Upper lobe of right lung (tissue), 1 donor: ENCODE measurements around the gene PRSS2. TPM values are rescaled to one million over a fixed set of nuclear protein-coding genes. Genes with fewer than 3 reads are reported as not detected.

Experiments
- ATAC-seq: fragments of 200-7000 bp; cut with Tn5 transposase; one replicate; pipeline ENCODE4 v1.9.1; 2020; ENCODE audit warnings: mild to moderate bottlenecking, moderate library complexity
- DNase-seq: peaks from one replicate; pipeline ENCODE4 v3.0.0-alpha.2; 2020
- H3K27ac ChIP-seq: fragments of 200-600 bp; one replicate; pipeline ENCODE4 v1.8.0; 2022
- H3K27me3 ChIP-seq: fragments of 200-600 bp; one replicate; pipeline ENCODE4 v1.8.0; 2022; ENCODE audit warnings: mild to moderate bottlenecking
- H3K36me3 ChIP-seq: fragments of 200-600 bp; one replicate; pipeline ENCODE4 v1.8.0; 2022
- H3K4me1 ChIP-seq: fragments of 200-600 bp; one replicate; pipeline ENCODE4 v1.8.0; 2022
- H3K4me3 ChIP-seq: fragments of 200-600 bp; one replicate; pipeline ENCODE4 v1.8.0; 2022; ENCODE audit warnings: mild to moderate bottlenecking
- H3K9me3 ChIP-seq: fragments of 200-600 bp; one replicate; pipeline ENCODE4 v1.8.0; 2022
- CTCF ChIP-seq: fragments of 200-600 bp; IDR thresholded peaks from one replicate; pipeline ENCODE4 v1.8.0; 2022; ENCODE audit warnings: antibody characterized with exemption
- intact Hi-C: fragments of 100-400 bp; cut with DNase I; formaldehyde crosslinking; loops from one replicate; pipeline ENCODE4 v1.11.0; 2022
- total RNA-seq: library from RNA; stranded (reverse); fragmentation: NEBNext Ultra II Directional; extraction: Animal tissue kit (Norgen Biotek cat#: 25700); gene quantifications from one replicate; pipeline ENCODE4 v1.2.1, GENCODE V29; 2021
- donor health status: DM: no; HTN: yes; CAD: no; lungs with severe emphysema.

Gene PRSS2
- total RNA-seq, 1 donor from 2014 or later = not detected

GRCh38 chr7:142777318-142777717 lies 6.5 kb downstream of the PRSS2 start:
- intact Hi-C loops = no loop called here
- ATAC-seq = no peak
- no peak for DNase-seq

DNA sequence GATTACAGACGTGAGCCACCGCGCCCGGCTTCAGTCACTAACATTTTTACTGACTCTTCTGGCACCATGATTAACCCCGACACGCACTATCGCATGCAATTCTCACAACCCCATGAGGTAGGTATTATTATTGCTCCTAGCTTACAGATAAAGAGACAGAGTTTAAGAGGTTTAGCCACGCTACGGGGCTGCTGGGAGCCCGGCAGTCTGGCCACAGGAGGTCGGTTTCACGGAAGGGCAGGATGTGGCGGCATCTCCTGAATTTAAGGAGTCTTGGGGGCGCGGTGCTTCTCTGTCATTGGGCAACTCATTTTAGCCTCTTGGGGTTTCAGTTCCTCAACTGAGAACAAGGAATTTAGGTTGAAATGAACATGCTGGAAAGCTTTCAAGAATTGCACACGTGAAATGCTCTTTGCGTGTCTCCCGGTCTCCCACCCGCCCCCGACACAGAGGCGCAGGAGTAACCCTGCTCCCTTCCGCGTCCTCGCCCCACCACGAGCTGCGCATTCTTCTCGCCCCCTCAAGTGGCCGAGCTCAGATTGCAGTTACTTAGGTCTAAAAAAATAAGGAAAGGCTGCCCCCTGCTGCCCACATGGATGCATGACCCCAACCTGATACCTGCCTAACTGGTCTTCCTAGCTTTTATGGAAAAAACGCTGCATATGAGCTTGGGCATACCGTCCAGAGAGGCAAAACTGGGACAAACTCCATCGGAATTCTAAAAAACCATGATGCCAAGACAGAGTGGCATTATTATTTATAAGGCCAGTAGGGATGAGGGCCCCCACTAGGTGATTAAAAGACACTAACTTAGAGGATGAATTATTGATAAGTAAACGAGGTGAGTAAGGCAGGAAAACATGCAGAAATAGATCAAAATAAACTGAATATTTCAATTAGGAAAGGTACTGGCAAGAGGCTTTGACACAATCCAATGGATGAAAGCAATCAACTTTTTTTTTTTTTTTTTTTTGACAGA lies 12.4 kb downstream of the PRSS2 start:
- Histone ChIP-seq H3K9me3 (no peaks in the 10 kb centered on the region), H3K4me1 (no peaks in the 10 kb centered on the region), H3K36me3 (no peaks in the 10 kb centered on the region), H3K4me3 (peak overlapping the region; percentile 28), H3K27me3 (no peaks in the 10 kb centered on the region), H3K27ac (no peak overlapping the region)
- DNase-seq (peak; percentile 88), ATAC-seq (peak; percentile 95)
- intact Hi-C loops = loop anchor here (10.0 kb wide), 1 partner anchor 158 kb away; no protein-coding TSS in a partner anchor
- TF ChIP-seq CTCF = peak; percentile 89

More at GRCh38 chr7:142777318-142777717, 6.5 kb downstream of the PRSS2 start:
- Histone ChIP-seq H3K9me3 (no peaks in the 10 kb centered on the region), H3K4me1 (no peaks in the 10 kb centered on the region), H3K36me3 (no peaks in the 10 kb centered on the region), H3K4me3 (no peak overlapping the region), H3K27me3 (no peaks in the 10 kb centered on the region), H3K27ac (no peak overlapping the region)
- no peak for TF ChIP-seq CTCF

GRCh38 chr7:142784096-142784495 lies 13.3 kb downstream of the PRSS2 start:
- Histone ChIP-seq H3K27me3 (no peaks in the 10 kb centered on the region), H3K4me3 (no peak overlapping the region), H3K36me3 (no peaks in the 10 kb centered on the region), H3K9me3 (no peaks in the 10 kb centered on the region), H3K4me1 (no peaks in the 10 kb centered on the region), H3K27ac (no peak overlapping the region)
- no peak for DNase-seq
- intact Hi-C loops = loop anchor here (10.0 kb wide), 1 partner anchor 159 kb away; no protein-coding TSS in a partner anchor
- ATAC-seq = no peak
- TF ChIP-seq CTCF = no peak

GRCh38 chr7:142784716-142785115 lies 13.9 kb downstream of the PRSS2 start:
- Histone ChIP-seq H3K36me3 (no peaks in the 10 kb centered on the region), H3K27ac (no peak overlapping the region), H3K4me3 (no peak overlapping the region), H3K27me3 (no peaks in the 10 kb centered on the region), H3K4me1 (no peaks in the 10 kb centered on the region), H3K9me3 (no peaks in the 10 kb centered on the region)
- no peak for TF ChIP-seq CTCF
- no peak for DNase-seq
- no peak for ATAC-seq
- intact Hi-C loops = loop anchor here (10.0 kb wide), 1 partner anchor 160 kb away; no protein-coding TSS in a partner anchor

DNA sequence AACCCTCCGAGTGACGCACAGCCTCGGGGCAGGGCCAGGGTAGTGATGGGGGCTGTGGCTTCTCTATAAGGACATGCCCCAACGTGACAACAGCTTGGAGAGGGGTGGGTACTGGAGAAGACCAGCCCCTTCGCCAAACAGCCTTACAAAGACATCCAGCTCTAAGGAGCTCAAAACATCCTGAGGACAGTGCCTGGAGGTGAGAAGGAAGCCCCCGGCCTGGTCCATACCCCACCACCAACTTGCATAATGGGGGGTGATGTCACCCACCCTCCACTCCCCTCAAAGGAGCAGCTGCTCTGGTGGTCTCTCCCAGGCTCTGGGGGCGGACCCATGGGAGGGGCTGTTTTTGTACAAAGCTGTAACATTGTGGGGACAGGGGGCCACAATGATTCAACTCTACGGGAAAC lies 15.1 kb downstream of the PRSS2 start:
- Histone ChIP-seq H3K27ac (no peak overlapping the region), H3K27me3 (no peaks in the 10 kb centered on the region), H3K4me1 (no peaks in the 10 kb centered on the region), H3K4me3 (no peak overlapping the region), H3K36me3 (no peaks in the 10 kb centered on the region), H3K9me3 (no peaks in the 10 kb centered on the region)
- intact Hi-C loops = loop anchor here (10.0 kb wide), 1 partner anchor 161 kb away; no protein-coding TSS in a partner anchor
- DNase-seq = no peak
- TF ChIP-seq CTCF = no peak
- ATAC-seq = peak; percentile 30
